T-helper 2 cell treated with Interferon-gamma antibody and Interleukin-4, amounts not matched to agents 5 μg/mL and 100 μg/mL, for 36 hours (primary cell): ENCODE results near the gene PODXL2.

Experiments used
- DNase-seq: peaks from one replicate; pipeline ENCODE4 v3.0.0; 2021; ENCODE audit warnings: low spot score
- H3K27ac Mint-ChIP-seq: one replicate; pipeline ENCODE4 v1.8.0; 2021; ENCODE audit warnings: mild to moderate bottlenecking, mixed read lengths
- H3K27me3 Mint-ChIP-seq: one replicate; pipeline ENCODE4 v1.8.0; 2021; ENCODE audit warnings: low read depth, mixed read lengths
- H3K36me3 Mint-ChIP-seq: one replicate; pipeline ENCODE4 v1.8.0; 2021; ENCODE audit warnings: low read depth, mixed read lengths
- H3K4me1 Mint-ChIP-seq: one replicate; pipeline ENCODE4 v1.8.0; 2021; ENCODE audit warnings: low read depth, mixed read lengths
- H3K4me3 Mint-ChIP-seq: one replicate; pipeline ENCODE4 v1.8.0; 2022; ENCODE audit warnings: mild to moderate bottlenecking, moderate library complexity, mixed read lengths
- H3K9me3 Mint-ChIP-seq: one replicate; pipeline ENCODE4 v1.8.0; 2021; ENCODE audit warnings: mixed read lengths

The PODXL2 gene

GRCh38 chr3:127613406-127613805, 15.6 kb upstream of the PODXL2 start:
- no peak for DNase-seq
- H3K4me3 Mint-ChIP-seq = no peak overlapping the region
- H3K36me3 Mint-ChIP-seq = peaks cover 77% of the 10 kb centered on the region
- no peaks in the 10 kb centered on the region for H3K27me3 Mint-ChIP-seq
- H3K9me3 Mint-ChIP-seq = no peaks in the 10 kb centered on the region
- H3K4me1 Mint-ChIP-seq = peaks cover 17% of the 10 kb centered on the region
- H3K27ac Mint-ChIP-seq = no peak overlapping the region

DNA sequence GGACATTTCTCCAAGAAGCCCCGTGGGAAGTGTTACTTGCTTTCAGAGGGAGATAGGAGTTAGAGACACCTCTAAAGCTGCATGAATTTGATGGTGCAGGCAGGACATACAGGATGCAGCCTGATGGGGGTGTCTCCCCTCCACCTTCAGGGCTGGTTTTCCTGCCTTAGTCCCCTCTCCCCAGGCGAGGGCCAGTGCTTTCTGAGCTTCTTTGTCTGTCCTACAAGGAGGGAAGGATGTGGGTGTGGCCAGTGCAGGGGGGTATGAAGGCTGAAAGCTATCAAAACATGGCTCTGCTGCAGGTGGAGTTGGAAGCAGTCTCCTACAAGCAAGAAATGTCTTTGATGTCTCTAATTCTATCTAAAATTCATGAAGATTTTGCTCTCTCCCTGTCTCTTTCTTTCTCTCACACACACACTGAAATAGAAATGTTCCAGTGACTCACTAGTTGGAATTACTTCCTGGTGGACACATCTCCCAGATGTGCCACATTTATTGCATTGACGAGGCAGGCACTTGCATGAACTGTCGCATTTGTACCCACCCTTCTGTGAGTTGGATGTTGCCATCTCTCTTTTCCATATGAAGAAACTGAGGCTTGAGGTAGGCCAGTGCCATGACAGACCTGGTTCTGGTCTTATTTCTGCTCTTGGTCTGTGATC, 13.9 kb upstream of the PODXL2 start:
- Mint-ChIP-seq H3K36me3 (peaks cover 71% of the 10 kb centered on the region), H3K27ac (no peak overlapping the region), H3K27me3 (no peaks in the 10 kb centered on the region), H3K9me3 (no peaks in the 10 kb centered on the region), H3K4me1 (peaks cover 13% of the 10 kb centered on the region), H3K4me3 (no peak overlapping the region)
- DNase-seq = no peak

DNA sequence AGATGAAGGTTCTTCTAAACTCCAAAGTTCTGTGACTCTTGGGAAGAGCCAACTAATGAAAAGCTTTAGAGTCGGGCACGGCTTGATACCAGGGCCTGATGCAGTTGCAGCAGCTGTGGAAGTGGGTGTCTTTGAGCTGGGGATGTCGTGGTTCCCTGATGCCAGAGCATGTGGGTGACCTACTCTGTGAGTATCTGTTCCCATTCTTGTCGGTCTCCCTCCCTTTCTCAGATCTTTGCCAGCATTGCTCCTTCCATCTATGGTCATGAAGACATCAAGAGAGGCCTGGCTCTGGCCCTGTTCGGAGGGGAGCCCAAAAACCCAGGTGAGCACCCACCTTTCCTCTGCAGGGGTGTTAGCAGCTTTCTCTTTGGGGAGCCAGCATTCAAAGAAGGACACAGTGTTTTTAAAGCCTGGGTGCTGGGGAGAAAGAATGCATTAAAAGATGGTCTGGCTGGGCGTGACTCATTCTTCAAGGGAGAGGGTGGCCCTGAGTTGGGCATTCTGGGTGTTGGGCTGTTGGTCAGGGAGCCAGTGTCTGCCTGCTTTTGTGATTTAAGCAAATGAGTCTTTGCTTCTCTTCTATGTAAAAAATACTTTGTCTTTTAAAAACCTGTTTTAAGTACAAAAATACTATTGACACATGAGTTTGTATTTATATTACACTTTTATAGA, 13.2 kb upstream of the PODXL2 start:
- Mint-ChIP-seq H3K36me3 (peaks cover 68% of the 10 kb centered on the region), H3K4me3 (no peak overlapping the region), H3K27ac (no peak overlapping the region), H3K9me3 (no peaks in the 10 kb centered on the region), H3K27me3 (no peaks in the 10 kb centered on the region), H3K4me1 (peaks cover 13% of the 10 kb centered on the region)
- DNase-seq = no peak

GRCh38 chr3:127616836-127617605, 12.0 kb upstream of the PODXL2 start:
- Mint-ChIP-seq H3K27ac (no peak overlapping the region), H3K9me3 (no peaks in the 10 kb centered on the region), H3K36me3 (peaks cover 77% of the 10 kb centered on the region), H3K4me1 (peaks cover 13% of the 10 kb centered on the region), H3K4me3 (no peak overlapping the region), H3K27me3 (no peaks in the 10 kb centered on the region)
- no peak for DNase-seq

DNA sequence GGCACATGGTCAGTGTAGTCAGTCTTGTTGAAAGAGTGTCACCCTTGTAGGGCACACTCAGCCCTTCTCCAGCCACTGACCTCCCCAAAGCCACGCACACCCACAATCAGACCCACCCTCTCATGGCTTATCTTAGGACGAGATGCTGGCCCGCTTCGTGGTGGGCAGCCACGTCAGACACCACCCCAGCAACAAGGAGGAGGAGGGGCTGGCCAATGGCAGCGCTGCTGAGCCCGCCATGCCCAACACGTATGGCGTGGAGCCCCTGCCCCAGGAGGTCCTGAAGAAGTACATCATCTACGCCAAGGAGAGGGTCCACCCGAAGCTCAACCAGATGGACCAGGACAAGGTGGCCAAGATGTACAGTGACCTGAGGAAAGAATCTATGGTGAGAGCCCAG, 10.1 kb upstream of the PODXL2 start:
- peaks cover 10% of the 10 kb centered on the region for H3K4me1 Mint-ChIP-seq
- DNase-seq = no peak
- no peaks in the 10 kb centered on the region for H3K9me3 Mint-ChIP-seq
- no peak overlapping the region for H3K4me3 Mint-ChIP-seq
- peaks cover 76% of the 10 kb centered on the region for H3K36me3 Mint-ChIP-seq
- no peaks in the 10 kb centered on the region for H3K27me3 Mint-ChIP-seq
- H3K27ac Mint-ChIP-seq = peak overlapping the region; percentile 21

GRCh38 chr3:127620637-127621375, 8.2 kb upstream of the PODXL2 start:
- no peak overlapping the region for H3K27ac Mint-ChIP-seq

GRCh38 chr3:127622031-127622430, 7.0 kb upstream of the PODXL2 start:
- Mint-ChIP-seq H3K36me3 (peaks cover 46% of the 10 kb centered on the region), H3K27me3 (peaks cover 13% of the 10 kb centered on the region), H3K4me3 (no peak overlapping the region), H3K4me1 (peaks cover 3% of the 10 kb centered on the region), H3K27ac (no peak overlapping the region), H3K9me3 (no peaks in the 10 kb centered on the region)
- DNase-seq = no peak

More at GRCh38 chr3:127620637-127621375, 8.2 kb upstream of the PODXL2 start:
- peaks cover 58% of the 10 kb centered on the region for H3K36me3 Mint-ChIP-seq
- H3K4me3 Mint-ChIP-seq = no peak overlapping the region
- H3K9me3 Mint-ChIP-seq = no peaks in the 10 kb centered on the region
- peaks cover 2% of the 10 kb centered on the region for H3K4me1 Mint-ChIP-seq
- no peak for DNase-seq
- H3K27me3 Mint-ChIP-seq = peaks cover 3% of the 10 kb centered on the region

DNA sequence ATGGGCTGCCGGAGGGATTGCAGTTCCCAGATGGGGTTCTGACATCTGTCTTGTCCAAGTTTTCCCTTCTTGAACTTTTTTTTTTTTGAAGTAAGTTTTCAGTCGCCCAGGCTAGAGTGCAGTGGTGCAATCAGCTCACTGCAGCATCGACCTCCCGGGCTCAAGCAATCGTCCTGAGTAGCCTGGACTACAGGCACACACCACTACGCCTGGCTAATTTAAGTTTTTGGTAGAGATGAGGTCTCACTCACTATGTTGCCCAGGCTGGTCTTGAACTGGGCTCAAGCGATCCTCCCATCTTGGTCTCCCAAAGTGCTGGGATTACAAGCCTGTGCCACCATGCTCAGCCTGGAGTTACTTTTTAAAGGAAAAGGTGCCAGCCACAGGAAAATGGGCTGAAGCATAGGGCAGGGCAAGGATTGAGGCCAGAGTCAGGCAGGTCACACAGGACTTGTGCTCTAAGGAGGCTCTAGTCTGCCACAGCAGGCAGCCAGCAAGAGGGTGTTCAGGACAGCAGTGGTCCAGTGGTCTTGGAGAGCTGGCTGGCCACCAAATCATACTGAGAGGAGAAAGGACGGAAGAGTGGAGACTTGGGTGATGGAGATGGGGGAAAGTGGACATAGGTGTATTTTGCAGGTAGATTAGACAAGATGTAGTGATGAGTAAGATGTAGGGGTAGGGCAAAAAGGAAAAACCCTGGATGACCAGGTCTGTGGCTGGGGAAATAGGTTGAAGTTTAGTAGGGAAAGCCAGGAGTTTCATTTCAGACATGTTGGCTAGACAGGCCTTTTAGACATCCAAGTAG, 6.0 kb upstream of the PODXL2 start:
- Mint-ChIP-seq H3K27ac (no peak overlapping the region), H3K27me3 (peaks cover 23% of the 10 kb centered on the region), H3K4me1 (peaks cover 3% of the 10 kb centered on the region), H3K36me3 (peaks cover 39% of the 10 kb centered on the region), H3K9me3 (no peaks in the 10 kb centered on the region), H3K4me3 (no peak overlapping the region)
- DNase-seq = no peak

DNA sequence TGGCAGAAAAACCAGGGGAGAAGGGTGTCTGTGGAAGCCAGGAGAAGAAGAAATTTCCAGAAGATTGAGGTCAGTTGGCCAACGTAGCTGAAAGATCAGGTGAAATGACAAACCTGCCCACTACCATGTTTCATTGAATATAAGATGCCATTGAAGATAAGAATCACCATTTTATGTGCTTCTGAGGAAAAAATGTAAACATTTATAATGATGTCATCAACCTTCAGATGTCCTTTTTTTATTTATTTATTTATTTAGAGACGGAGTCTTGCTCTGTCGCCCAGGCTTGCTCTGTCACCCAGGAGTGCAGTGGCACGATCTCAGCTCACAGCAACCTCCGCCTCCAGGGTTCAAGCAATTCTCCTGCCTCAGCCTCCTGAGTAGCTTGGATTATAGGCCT, 4.9 kb upstream of the PODXL2 start:
- no peak for DNase-seq
- Mint-ChIP-seq H3K36me3 (peaks cover 28% of the 10 kb centered on the region), H3K4me3 (no peak overlapping the region), H3K4me1 (peaks cover 3% of the 10 kb centered on the region), H3K27me3 (peaks cover 31% of the 10 kb centered on the region), H3K27ac (no peak overlapping the region), H3K9me3 (no peaks in the 10 kb centered on the region)

- peaks cover 12% of the 10 kb centered on the region for H3K4me1 Mint-ChIP-seq
- no peaks in the 10 kb centered on the region for H3K9me3 Mint-ChIP-seq
- H3K27ac Mint-ChIP-seq = no peak overlapping the region
- H3K36me3 Mint-ChIP-seq = peaks cover 23% of the 10 kb centered on the region
- H3K4me3 Mint-ChIP-seq = no peak overlapping the region
- no peak for DNase-seq
- peaks cover 44% of the 10 kb centered on the region for H3K27me3 Mint-ChIP-seq
Observed at GRCh38 chr3:127625821-127626220, 3.2 kb upstream of the PODXL2 start.

DNA sequence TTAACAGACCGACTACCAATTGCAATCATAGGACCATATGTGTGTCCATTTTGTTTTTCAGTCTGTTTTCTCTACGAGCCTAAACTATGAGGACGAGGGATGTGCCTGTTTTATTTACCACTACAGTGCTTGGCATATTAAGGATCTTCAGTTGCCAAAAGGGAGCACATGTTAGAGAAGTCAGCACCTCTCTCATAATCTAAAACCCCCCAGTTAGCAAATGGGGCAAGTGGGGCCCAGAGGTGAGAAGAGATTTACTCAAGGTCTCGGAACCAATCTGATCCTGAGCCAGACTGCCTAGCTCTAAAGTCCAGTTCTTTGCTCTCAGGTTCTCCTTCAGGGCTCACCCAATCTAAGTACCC, 578 bp upstream of the PODXL2 start:
- H3K27me3 Mint-ChIP-seq = peaks cover 58% of the 10 kb centered on the region

GRCh38 chr3:127629467-127630403, 750 bp downstream of the PODXL2 start:
- no peaks in the 10 kb centered on the region for H3K36me3 Mint-ChIP-seq
- no peaks in the 10 kb centered on the region for H3K9me3 Mint-ChIP-seq
- H3K4me1 Mint-ChIP-seq = peaks cover 14% of the 10 kb centered on the region
- H3K27ac Mint-ChIP-seq = peak overlapping the region; percentile 24
- DNase-seq = peak; percentile 13
- H3K4me3 Mint-ChIP-seq = peak overlapping the region; percentile 79
- H3K27me3 Mint-ChIP-seq = peaks cover 61% of the 10 kb centered on the region

More for the DNA sequence above, 578 bp upstream of the PODXL2 start:
- Mint-ChIP-seq H3K4me1 (peaks cover 14% of the 10 kb centered on the region), H3K4me3 (peak overlapping the region; percentile 71), H3K36me3 (peaks cover under 1% of the 10 kb centered on the region), H3K9me3 (no peaks in the 10 kb centered on the region), H3K27ac (no peak overlapping the region)
- no peak for DNase-seq
